Measurements from ENCODE around the gene DNAL1. TPM values are rescaled to one million over a fixed set of nuclear protein-coding genes. Genes with fewer than 3 reads are reported as not detected.

The DNAL1 gene
- polyA plus RNA-seq, 2 of the 4 experiments (the other 2 are of a cell fraction): 8.3 to 16.3 TPM

DNA sequence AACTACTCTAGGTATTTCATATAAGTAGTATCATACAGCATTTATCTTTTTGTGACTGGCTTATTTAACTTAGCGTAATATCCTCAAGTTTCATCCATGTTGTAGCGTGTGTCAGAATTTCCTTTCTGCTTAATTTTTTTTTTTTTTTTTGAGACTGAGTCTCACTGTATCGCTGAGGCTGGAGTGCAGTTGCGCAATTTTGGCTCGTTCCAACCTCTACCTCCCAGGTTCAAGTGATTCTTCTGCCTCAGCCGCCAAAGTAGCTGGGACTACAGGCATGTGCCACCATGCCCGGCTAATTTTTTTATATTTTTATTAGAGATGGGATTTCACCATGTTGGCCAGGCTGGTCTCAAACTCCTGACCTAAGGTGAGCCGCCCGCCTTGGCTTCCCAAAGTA is 40.5 kb downstream of the DNAL1 start:
- no peak for TF ChIP-seq ESRRA (IDR thresholded peaks at IDR 0.05; ENCODE audit: borderline replicate concordance, low read length)
- TF ChIP-seq CEBPB (IDR thresholded peaks at IDR 0.05): peak in 1 of 2 experiments; percentile 67; a peak in 2 of 4 replicates
- ChIA-PET POLR2A (no interaction called here), CTCF (interaction anchor here (0.6 to 1.7 kb wide), 5 partner anchors 9 to 317 kb away, joined by 3 to 5 read pairs (median 3); a partner anchor contains a TSS)
- WGBS (ENCODE audit: missing lambda C conversion rate): 90% methylated on average over 9 of the region's 9 CpGs
- DNase-seq (ENCODE audit: low read depth in 1 of 2, low spot score in 1 of 2) (no peak), FAIRE-seq (no peak), ATAC-seq (no peak)
- Histone ChIP-seq H3K4me3 (no peak overlapping the region), H3K9me3 (no peaks in the 10 kb centered on the region), H3K4me2 (no peak overlapping the region), H3K4me1 (no peaks in the 10 kb centered on the region), H3K27ac (no peak overlapping the region)

DNA sequence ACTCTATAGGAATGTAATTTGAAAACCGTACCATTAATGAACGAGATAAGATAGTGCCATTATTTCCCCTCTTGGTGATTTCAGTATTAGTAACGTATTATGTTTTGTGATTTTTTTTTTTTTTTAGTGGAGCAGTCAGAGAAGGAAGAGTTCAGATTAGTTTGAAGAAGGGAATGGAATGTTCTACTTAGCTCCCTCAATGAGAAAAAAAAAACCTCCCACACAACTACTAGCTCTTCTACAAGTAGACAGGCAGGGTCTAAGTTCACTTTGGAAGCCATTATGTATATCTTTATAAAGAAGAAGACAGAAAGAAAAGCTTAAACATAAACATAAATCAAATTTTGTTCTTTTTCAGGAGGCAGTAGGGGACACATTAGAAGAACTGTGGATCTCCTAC is 42.1 kb downstream of the DNAL1 start:
- WGBS (ENCODE audit: missing lambda C conversion rate): 86% methylated on average over 3 of the region's 3 CpGs
- ATAC-seq: no peak
- TF ChIP-seq GATA3 (IDR thresholded peaks at IDR 0.05; ENCODE audit: borderline replicate concordance) (no peak), ATOH8 (CRISPR knock-in tag; IDR thresholded peaks at IDR 0.05; ENCODE audit: low read depth) (no peak), TP53 (CRISPR knock-in tag; IDR thresholded peaks at IDR 0.05) (no peak), POLR2A (IDR thresholded peaks at IDR 0.05; ENCODE audit: low read length) (no peak), RAD21 (conservative IDR thresholded peaks at IDR 0.05 in 1 of 2, IDR thresholded peaks at IDR 0.05 in 1 of 2) (no peak), PHF8 (IDR thresholded peaks at IDR 0.05; ENCODE audit: borderline replicate concordance, low read depth) (no peak), ZC3H11A (IDR thresholded peaks at IDR 0.05) (no peak), CBX8 (IDR thresholded peaks at IDR 0.05) (no peak), CEBPB (IDR thresholded peaks at IDR 0.05) (no peak), BCL3 (IDR thresholded peaks at IDR 0.05) (no peak), EHF (CRISPR knock-in tag; IDR thresholded peaks at IDR 0.05) (no peak)
- no peak overlapping the region for H3K4me3 ChIP-seq
- no peak for DNase-seq (ENCODE audit: low read depth in 1 of 2, low spot score in 1 of 2)
- no peak for FAIRE-seq
- H3K4me2 ChIP-seq: no peak overlapping the region
- no peaks in the 10 kb centered on the region for H3K4me1 ChIP-seq
- ChIA-PET CTCF (interaction anchor here (1.6 to 3.3 kb wide), 2 partner anchors 12 to 19 kb away, joined by 5 to 10 read pairs; no protein-coding TSS in a partner anchor), POLR2A (no interaction called here)
- H3K27ac ChIP-seq: no peak overlapping the region
- no peaks in the 10 kb centered on the region for H3K9me3 ChIP-seq

DNA sequence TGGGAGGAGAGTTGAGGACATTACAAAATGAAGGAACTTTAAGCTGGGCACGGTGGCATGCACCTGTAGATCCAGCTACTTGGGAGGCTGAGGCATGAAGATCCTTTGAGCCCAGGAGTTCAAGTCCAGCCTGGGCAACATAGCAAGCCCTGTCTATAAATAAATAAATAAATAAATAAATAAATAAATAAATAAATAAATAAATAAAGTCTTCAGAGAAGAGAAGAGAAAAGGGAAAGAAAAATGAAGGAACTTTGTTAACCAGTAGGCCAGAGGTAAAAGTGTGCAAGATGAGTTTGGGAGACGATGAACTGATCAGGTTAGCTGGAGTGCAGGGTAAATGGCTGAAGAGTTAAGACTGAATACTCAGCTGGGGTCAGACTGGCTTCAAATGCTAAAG is 49.3 kb downstream of the DNAL1 start:
- CTCF ChIA-PET: interaction anchor here (0.6 to 1.6 kb wide), 4 partner anchors 46 to 185 kb away, joined by 3 to 4 read pairs (median 4); no protein-coding TSS in a partner anchor
- no peak overlapping the region for H3K4me2 ChIP-seq
- FAIRE-seq (no peak), DNase-seq (ENCODE audit: low read depth in 1 of 2, low spot score in 1 of 2) (no peak), ATAC-seq (no peak)
- H3K27ac ChIP-seq: no peak overlapping the region
- 98% methylated on average over 2 of the region's 2 CpGs for WGBS (ENCODE audit: missing lambda C conversion rate)
- no peak for TF ChIP-seq RARB (CRISPR knock-in tag; IDR thresholded peaks at IDR 0.05)
- no peak for TF ChIP-seq RNF2 (IDR thresholded peaks at IDR 0.05; ENCODE audit: borderline replicate concordance, low read depth)
- TF ChIP-seq KDM5A (IDR thresholded peaks at IDR 0.05): no peak
- TF ChIP-seq ZC3H11A (IDR thresholded peaks at IDR 0.05): peak; percentile 98
- no peak for TF ChIP-seq SREBF2 (IDR thresholded peaks at IDR 0.05)
- no peak for TF ChIP-seq EHF (CRISPR knock-in tag; IDR thresholded peaks at IDR 0.05)
- no peak overlapping the region for H3K4me3 ChIP-seq
- POLR2A ChIA-PET: no interaction called here
- peaks cover 12% of the 10 kb centered on the region for H3K4me1 ChIP-seq
- no peaks in the 10 kb centered on the region for H3K9me3 ChIP-seq

GRCh38 chr14:73695082-73695481 is 50.3 kb downstream of the DNAL1 start:
- no peak overlapping the region for H3K4me2 ChIP-seq
- TF ChIP-seq POLR2A (IDR thresholded peaks at IDR 0.05; ENCODE audit: low read length) (no peak), SMC3 (IDR thresholded peaks at IDR 0.05) (no peak), USF2 (IDR thresholded peaks at IDR 0.05) (no peak), CEBPB (IDR thresholded peaks at IDR 0.05) (no peak), HOXB13 (CRISPR knock-in tag; IDR thresholded peaks at IDR 0.05; ENCODE audit: low read depth) (no peak), MAX (IDR thresholded peaks at IDR 0.05) (no peak), NPAS2 (CRISPR knock-in tag; IDR thresholded peaks at IDR 0.05; ENCODE audit: borderline replicate concordance) (no peak), FOSL2 (IDR thresholded peaks at IDR 0.05) (no peak), FOSL2 (CRISPR knock-in tag; IDR thresholded peaks at IDR 0.05) (no peak), MAZ (IDR thresholded peaks at IDR 0.05; ENCODE audit: borderline replicate concordance, low read depth, low read length) (no peak), EHMT2 (IDR thresholded peaks at IDR 0.05; ENCODE audit: low read depth) (no peak), EHF (CRISPR knock-in tag; IDR thresholded peaks at IDR 0.05) (no peak), TFCP2L1 (CRISPR knock-in tag; IDR thresholded peaks at IDR 0.05) (no peak), HEYL (CRISPR knock-in tag; IDR thresholded peaks at IDR 0.05) (no peak)
- TF ChIP-seq, protein P1, sequence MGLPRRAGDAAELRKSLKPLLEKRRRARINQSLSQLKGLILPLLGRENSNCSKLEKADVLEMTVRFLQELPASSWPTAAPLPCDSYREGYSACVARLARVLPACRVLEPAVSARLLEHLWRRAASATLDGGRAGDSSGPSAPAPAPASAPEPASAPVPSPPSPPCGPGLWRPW (IDR thresholded peaks at IDR 0.05): no peak
- no peaks in the 10 kb centered on the region for H3K9me3 ChIP-seq
- ATAC-seq: no peak
- no peak for FAIRE-seq
- no peak for DNase-seq (ENCODE audit: low read depth in 1 of 2, low spot score in 1 of 2)
- CTCF ChIA-PET: interaction anchor here (1.6 kb wide), 1 partner anchor 186 kb away, joined by 4 read pairs; no protein-coding TSS in a partner anchor
- peaks cover 15% of the 10 kb centered on the region for H3K4me1 ChIP-seq
- no peak overlapping the region for H3K4me3 ChIP-seq
- WGBS (ENCODE audit: missing lambda C conversion rate): 92% methylated on average over 2 of the region's 2 CpGs
- no peak overlapping the region for H3K27ac ChIP-seq
- POLR2A ChIA-PET: no interaction called here

All from A549 (cell line).